Measurements from ENCODE around the gene DPF1.
A peak's percentile ranks its signal among the peaks of the same experiment; 100 is the strongest.

The DPF1 gene

DNA sequence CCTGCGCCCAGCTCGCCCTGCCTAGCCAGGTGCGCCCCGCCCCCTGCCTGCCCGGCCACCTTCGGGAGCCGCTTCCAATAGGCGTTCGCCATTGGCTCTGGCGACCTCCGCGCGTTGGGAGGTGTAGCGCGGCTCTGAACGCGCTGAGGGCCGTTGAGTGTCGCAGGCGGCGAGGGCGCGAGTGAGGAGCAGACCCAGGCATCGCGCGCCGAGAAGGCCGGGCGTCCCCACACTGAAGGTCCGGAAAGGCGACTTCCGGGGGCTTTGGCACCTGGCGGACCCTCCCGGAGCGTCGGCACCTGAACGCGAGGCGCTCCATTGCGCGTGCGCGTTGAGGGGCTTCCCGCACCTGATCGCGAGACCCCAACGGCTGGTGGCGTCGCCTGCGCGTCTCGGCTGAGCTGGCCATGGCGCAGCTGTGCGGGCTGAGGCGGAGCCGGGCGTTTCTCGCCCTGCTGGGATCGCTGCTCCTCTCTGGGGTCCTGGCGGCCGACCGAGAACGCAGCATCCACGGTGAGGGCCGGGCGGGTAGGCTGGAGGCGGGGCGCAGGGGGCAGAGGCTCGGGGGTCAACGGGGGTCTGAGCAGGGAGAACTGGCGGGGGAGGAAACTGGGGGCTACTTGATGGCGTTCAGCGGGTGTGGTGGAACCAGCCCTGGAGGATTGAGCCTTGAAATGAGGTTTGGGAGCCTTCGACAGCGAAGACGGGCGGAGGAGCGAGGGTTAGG is 40.6 kb upstream of the DPF1 start, which contains the start of gene SPINT2 (continued):
- TF ChIP-seq ZNF114 (tag by site-specific recombination; IDR thresholded peaks at IDR 0.05) (no peak), ZBTB48 (tag by site-specific recombination; IDR thresholded peaks at IDR 0.05) (peak; percentile 14; the same call in 1 of the 2 replicates), ZNF48 (tag by site-specific recombination; IDR thresholded peaks at IDR 0.05) (no peak), GLIS2 (tag by site-specific recombination; IDR thresholded peaks at IDR 0.05) (peak; percentile 85), ZNF112 (tag by site-specific recombination; IDR thresholded peaks at IDR 0.05) (no peak), ZBTB8A (tag by site-specific recombination; IDR thresholded peaks at IDR 0.05) (peak; percentile 96), SCRT1 (tag by site-specific recombination; IDR thresholded peaks at IDR 0.05; ENCODE audit: borderline replicate concordance) (no peak), ZNF138 (tag by site-specific recombination; IDR thresholded peaks at IDR 0.05; ENCODE audit: borderline replicate concordance) (no peak), ZNF776 (tag by site-specific recombination; IDR thresholded peaks at IDR 0.05; ENCODE audit: borderline replicate concordance) (no peak), ZNF548 (tag by site-specific recombination; IDR thresholded peaks at IDR 0.05) (no peak), ZIC2 (tag by site-specific recombination; IDR thresholded peaks at IDR 0.05) (peak; percentile 74; the same call in 1 of the 2 replicates), ZNF274 (IDR thresholded peaks at IDR 0.05; ENCODE audit: low read length) (no peak), ZNF274 (tag by site-specific recombination; IDR thresholded peaks at IDR 0.05; ENCODE audit: borderline replicate concordance) (no peak), ZNF169 (tag by site-specific recombination; IDR thresholded peaks at IDR 0.05) (0 out of 2 replicates have a peak, but pooled peaks have one; percentile 51), HOXD13 (CRISPR knock-in tag; IDR thresholded peaks at IDR 0.05; ENCODE audit: borderline replicate concordance) (no peak), ZNF660 (tag by site-specific recombination; IDR thresholded peaks at IDR 0.05) (0 out of 2 replicates have a peak, but pooled peaks have one; percentile 54), ZNF664 (tag by site-specific recombination; IDR thresholded peaks at IDR 0.05) (no peak), ZNF792 (tag by site-specific recombination; IDR thresholded peaks at IDR 0.05) (peak; percentile 90), ZNF785 (tag by site-specific recombination; IDR thresholded peaks at IDR 0.05) (peak; percentile 61; the same call in 1 of the 2 replicates), ZNF624 (tag by site-specific recombination; IDR thresholded peaks at IDR 0.05) (no peak), ZNF777 (tag by site-specific recombination; IDR thresholded peaks at IDR 0.05; ENCODE audit: borderline replicate concordance) (peak; percentile 84), ZBTB20 (tag by site-specific recombination; IDR thresholded peaks at IDR 0.05) (peak; percentile 69; the same call in 1 of the 2 replicates), ZNF596 (tag by site-specific recombination; IDR thresholded peaks at IDR 0.05) (no peak), ZNF600 (tag by site-specific recombination; IDR thresholded peaks at IDR 0.05) (peak; percentile 90), ZNF530 (tag by site-specific recombination; IDR thresholded peaks at IDR 0.05; ENCODE audit: low read depth) (no peak), ZNF311 (tag by site-specific recombination; IDR thresholded peaks at IDR 0.05; ENCODE audit: borderline replicate concordance) (no peak), ZBTB7A (tag by site-specific recombination; IDR thresholded peaks at IDR 0.05; ENCODE audit: low read depth) (peak; percentile 82; the same call in 1 of the 2 replicates), ZNF544 (tag by site-specific recombination; IDR thresholded peaks at IDR 0.05) (no peak)
- TF ChIP-seq, protein P1, sequence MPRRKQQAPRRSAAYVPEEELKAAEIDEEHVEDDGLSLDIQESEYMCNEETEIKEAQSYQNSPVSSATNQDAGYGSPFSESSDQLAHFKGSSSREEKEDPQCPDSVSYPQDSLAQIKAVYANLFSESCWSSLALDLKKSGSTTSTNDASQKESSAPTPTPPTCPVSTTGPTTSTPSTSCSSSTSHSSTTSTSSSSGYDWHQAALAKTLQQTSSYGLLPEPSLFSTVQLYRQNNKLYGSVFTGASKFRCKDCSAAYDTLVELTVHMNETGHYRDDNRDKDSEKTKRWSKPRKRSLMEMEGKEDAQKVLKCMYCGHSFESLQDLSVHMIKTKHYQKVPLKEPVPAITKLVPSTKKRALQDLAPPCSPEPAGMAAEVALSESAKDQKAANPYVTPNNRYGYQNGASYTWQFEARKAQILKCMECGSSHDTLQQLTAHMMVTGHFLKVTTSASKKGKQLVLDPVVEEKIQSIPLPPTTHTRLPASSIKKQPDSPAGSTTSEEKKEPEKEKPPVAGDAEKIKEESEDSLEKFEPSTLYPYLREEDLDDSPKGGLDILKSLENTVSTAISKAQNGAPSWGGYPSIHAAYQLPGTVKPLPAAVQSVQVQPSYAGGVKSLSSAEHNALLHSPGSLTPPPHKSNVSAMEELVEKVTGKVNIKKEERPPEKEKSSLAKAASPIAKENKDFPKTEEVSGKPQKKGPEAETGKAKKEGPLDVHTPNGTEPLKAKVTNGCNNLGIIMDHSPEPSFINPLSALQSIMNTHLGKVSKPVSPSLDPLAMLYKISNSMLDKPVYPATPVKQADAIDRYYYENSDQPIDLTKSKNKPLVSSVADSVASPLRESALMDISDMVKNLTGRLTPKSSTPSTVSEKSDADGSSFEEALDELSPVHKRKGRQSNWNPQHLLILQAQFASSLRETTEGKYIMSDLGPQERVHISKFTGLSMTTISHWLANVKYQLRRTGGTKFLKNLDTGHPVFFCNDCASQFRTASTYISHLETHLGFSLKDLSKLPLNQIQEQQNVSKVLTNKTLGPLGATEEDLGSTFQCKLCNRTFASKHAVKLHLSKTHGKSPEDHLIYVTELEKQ (tag by site-specific recombination; IDR thresholded peaks at IDR 0.05; ENCODE audit: borderline replicate concordance): no peak
- TF ChIP-seq, protein P2, sequence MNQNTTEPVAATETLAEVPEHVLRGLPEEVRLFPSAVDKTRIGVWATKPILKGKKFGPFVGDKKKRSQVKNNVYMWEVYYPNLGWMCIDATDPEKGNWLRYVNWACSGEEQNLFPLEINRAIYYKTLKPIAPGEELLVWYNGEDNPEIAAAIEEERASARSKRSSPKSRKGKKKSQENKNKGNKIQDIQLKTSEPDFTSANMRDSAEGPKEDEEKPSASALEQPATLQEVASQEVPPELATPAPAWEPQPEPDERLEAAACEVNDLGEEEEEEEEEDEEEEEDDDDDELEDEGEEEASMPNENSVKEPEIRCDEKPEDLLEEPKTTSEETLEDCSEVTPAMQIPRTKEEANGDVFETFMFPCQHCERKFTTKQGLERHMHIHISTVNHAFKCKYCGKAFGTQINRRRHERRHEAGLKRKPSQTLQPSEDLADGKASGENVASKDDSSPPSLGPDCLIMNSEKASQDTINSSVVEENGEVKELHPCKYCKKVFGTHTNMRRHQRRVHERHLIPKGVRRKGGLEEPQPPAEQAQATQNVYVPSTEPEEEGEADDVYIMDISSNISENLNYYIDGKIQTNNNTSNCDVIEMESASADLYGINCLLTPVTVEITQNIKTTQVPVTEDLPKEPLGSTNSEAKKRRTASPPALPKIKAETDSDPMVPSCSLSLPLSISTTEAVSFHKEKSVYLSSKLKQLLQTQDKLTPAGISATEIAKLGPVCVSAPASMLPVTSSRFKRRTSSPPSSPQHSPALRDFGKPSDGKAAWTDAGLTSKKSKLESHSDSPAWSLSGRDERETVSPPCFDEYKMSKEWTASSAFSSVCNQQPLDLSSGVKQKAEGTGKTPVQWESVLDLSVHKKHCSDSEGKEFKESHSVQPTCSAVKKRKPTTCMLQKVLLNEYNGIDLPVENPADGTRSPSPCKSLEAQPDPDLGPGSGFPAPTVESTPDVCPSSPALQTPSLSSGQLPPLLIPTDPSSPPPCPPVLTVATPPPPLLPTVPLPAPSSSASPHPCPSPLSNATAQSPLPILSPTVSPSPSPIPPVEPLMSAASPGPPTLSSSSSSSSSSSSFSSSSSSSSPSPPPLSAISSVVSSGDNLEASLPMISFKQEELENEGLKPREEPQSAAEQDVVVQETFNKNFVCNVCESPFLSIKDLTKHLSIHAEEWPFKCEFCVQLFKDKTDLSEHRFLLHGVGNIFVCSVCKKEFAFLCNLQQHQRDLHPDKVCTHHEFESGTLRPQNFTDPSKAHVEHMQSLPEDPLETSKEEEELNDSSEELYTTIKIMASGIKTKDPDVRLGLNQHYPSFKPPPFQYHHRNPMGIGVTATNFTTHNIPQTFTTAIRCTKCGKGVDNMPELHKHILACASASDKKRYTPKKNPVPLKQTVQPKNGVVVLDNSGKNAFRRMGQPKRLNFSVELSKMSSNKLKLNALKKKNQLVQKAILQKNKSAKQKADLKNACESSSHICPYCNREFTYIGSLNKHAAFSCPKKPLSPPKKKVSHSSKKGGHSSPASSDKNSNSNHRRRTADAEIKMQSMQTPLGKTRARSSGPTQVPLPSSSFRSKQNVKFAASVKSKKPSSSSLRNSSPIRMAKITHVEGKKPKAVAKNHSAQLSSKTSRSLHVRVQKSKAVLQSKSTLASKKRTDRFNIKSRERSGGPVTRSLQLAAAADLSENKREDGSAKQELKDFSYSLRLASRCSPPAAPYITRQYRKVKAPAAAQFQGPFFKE (tag by site-specific recombination; IDR thresholded peaks at IDR 0.05; ENCODE audit: borderline replicate concordance): no peak; the same call in 1 of the 2 replicates

Measured in HEK293 (cell line).